Naive thymus-derived CD4-positive, alpha-beta T cell (primary cell): ENCODE data around the gene WNT11. TPM values are rescaled to one million over a fixed set of nuclear protein-coding genes. Genes with fewer than 3 reads are reported as not detected.

Source experiments
- ATAC-seq: fragments of 150-1000 bp; cut with Tn5 transposase; 2 replicates; pipeline ENCODE4 v1.10.0; 2021; ENCODE audit warnings: mild to moderate bottlenecking, moderate library complexity
- CTCF ChIA-PET: fragments of 350-600 bp; sonication (Branson Sonifier 250); formaldehyde crosslinking; loops from one replicate; lab custom pipeline; 2021; ENCODE audit warnings: antibody characterized with exemption; lab: Charles Lee
- POLR2A ChIA-PET: fragments of 350-600 bp; sonication (Branson Sonifier 250); formaldehyde crosslinking; loops from one replicate; lab custom pipeline; 2021; ENCODE audit warnings: antibody characterized with exemption, inconsistent platforms; lab: Charles Lee
- DNase-seq, 9 donors: peaks; one replicate each; pipeline versions ENCODE4 v3.0.0 to v3.0.0-alpha.2; 2020 to 2022; ENCODE audit warnings: mixed read lengths in 1 of 9
- H3K27ac ChIP-seq: one replicate; pipeline ENCODE4 v1.7.0; 2013; ENCODE audit warnings: mild to moderate bottlenecking, low read depth, low read length, moderate library complexity
- H3K27me3 ChIP-seq, 2 donors: one replicate each; pipeline ENCODE4 v1.7.0; 2013; ENCODE audit warnings: low read length in 2 of 2, mild to moderate bottlenecking in 2 of 2, moderate library complexity in 2 of 2; ENCODE audit not compliant: control insufficient read depth in 2 of 2, insufficient read depth in 2 of 2
- H3K36me3 ChIP-seq, 3 experiments: 1 replicate in 2 of 3; 2 replicates in 1 of 3; pipeline ENCODE4 v1.7.0; 2013; ENCODE audit warnings: low read length in 3 of 3, mild to moderate bottlenecking in 3 of 3, moderate library complexity in 1 of 3; ENCODE audit not compliant: insufficient read depth in 3 of 3, control insufficient read depth in 2 of 3
- H3K4me1 ChIP-seq, 2 donors: one replicate each; pipeline ENCODE4 v1.7.0; 2013; ENCODE audit warnings: low read length in 2 of 2, mild to moderate bottlenecking in 2 of 2, moderate library complexity in 1 of 2; ENCODE audit not compliant: control insufficient read depth in 2 of 2, insufficient read depth in 2 of 2
- H3K4me3 ChIP-seq: 2 replicates; pipeline ENCODE4 v1.7.0; 2013; ENCODE audit warnings: mild to moderate bottlenecking, low read length
- H3K9me3 ChIP-seq, 3 experiments: 1 replicate in 2 of 3; 2 replicates in 1 of 3; pipeline ENCODE4 v1.7.0; 2013; ENCODE audit warnings: low read length in 3 of 3; ENCODE audit not compliant: control insufficient read depth in 2 of 3
- H3K27ac Mint-ChIP-seq, 9 donors: one replicate each; pipeline ENCODE4 v1.8.0; 2020 to 2022; ENCODE audit warnings: mixed read lengths in 9 of 9, mild to moderate bottlenecking in 8 of 9, moderate library complexity in 5 of 9, inconsistent platforms in 2 of 9
- H3K27me3 Mint-ChIP-seq, 5 donors: one replicate each; pipeline ENCODE4 v1.8.0; 2021 to 2022; ENCODE audit warnings: mixed read lengths in 5 of 5, mild to moderate bottlenecking in 1 of 5
- H3K36me3 Mint-ChIP-seq, 5 donors: one replicate each; pipeline ENCODE4 v1.8.0; 2020 to 2022; ENCODE audit warnings: mixed read lengths in 5 of 5, mild to moderate bottlenecking in 3 of 5, inconsistent platforms in 1 of 5
- H3K4me1 Mint-ChIP-seq, 7 donors: one replicate each; pipeline ENCODE4 v1.8.0; 2020 to 2022; ENCODE audit warnings: mixed read lengths in 7 of 7, mild to moderate bottlenecking in 3 of 7, inconsistent platforms in 1 of 7
- H3K4me3 Mint-ChIP-seq, 10 donors: one replicate each; pipeline ENCODE4 v1.8.0; 2020 to 2022; ENCODE audit warnings: mild to moderate bottlenecking in 10 of 10, mixed read lengths in 10 of 10, moderate library complexity in 6 of 10, inconsistent platforms in 2 of 10
- H3K9me3 Mint-ChIP-seq, 11 donors: one replicate each; pipeline ENCODE4 v1.8.0; 2020 to 2022; ENCODE audit warnings: mixed read lengths in 11 of 11, mild to moderate bottlenecking in 4 of 11, inconsistent platforms in 1 of 11, moderate library complexity in 1 of 11
- intact Hi-C, 2 donors: fragments of 100-400 bp; cut with micrococcal nuclease; formaldehyde crosslinking; loops; one replicate each; pipeline ENCODE4 v1.15.1; 2023
- polyA plus RNA-seq, 2 donors: library from polyadenylated mRNA; unstranded; fragments of 300-500 nt; fragmentation: Illumina TruSeq; gene quantifications; one replicate each; pipeline ENCODE4 v1.2.3, GENCODE V29; 2021
- total RNA-seq, 6 experiments: library from RNA in 5 of 6; stranded (reverse) in 5 of 6; gene quantifications; 1 replicate in 5 of 6; 2 replicates in 1 of 6; pipeline ENCODE4 v1.2.3 and lab custom pipeline; 2021 to 2026

WNT11 gene
- total and polyA plus RNA-seq, 7 experiments from 2014 or later: 0.16 to 0.45 (median 0.27) TPM; not detected in 4

DNA sequence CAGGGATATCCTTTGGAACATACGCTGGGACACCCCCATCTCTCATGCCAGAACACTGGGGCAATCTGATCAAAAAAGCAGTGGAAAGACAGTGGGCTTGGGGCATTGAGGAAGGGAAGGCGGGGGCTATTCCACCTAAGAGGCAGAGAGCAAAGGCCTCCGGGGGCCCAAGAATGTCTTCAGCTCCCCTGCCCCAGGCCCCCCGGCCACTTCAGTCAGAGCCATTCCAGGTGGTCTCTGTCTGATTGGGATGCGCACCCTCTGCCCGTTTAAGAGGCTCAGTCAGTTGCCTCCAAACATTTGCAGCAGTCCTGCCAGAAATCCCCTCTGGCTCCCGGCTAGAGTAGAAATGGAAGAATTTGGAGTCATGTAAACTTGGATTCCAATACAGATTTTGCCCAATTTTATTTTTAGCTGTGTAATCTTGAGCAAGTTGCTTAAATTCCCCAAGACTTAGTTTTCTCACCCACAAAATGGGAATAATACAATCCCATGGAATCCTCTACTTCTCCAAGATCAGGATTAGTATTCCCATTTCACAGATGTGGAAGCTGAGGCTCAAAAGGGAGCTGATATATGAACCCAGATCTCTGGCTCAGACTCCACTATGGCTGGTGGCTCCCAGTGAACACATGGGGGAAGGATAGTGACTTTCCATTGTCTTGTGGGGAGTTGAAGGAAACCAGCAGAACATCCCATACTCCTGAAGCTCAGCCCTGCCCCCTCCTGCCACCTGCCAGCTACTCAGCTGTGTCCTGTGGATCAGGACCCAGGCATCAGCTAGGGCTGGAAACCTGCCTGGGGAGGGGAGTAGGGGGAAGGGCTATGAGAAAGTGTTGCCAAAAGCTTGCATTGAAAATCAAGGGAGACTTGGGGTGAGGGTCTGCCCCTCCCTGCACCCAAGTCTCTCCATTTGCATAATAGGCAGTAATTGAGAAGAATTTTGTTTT is 6.1 kb upstream of the WNT11 start:
- ATAC-seq: no peak
- Mint-ChIP-seq H3K9me3 (peaks cover 0 to 3% (median 0%) of the 10 kb centered on the region in 11 donors), H3K27ac (peak overlapping the region in 1 of 9 donors; percentile 54), H3K4me1 (peaks cover 0 to 12% (median 6%) of the 10 kb centered on the region in 7 donors), H3K36me3 (no peaks in the 10 kb centered on the region), H3K27me3 (peaks cover 0 to 46% (median 18%) of the 10 kb centered on the region in 5 donors), H3K4me3 (peak overlapping the region in 2 of 10 donors; percentile 4 to 84)
- H3K4me3 ChIP-seq: no peak overlapping the region
- no peaks in the 10 kb centered on the region for H3K9me3 ChIP-seq
- DNase-seq: no peak
- no peaks in the 10 kb centered on the region for H3K36me3 ChIP-seq
- H3K4me1 ChIP-seq: peaks cover 10% of the 10 kb centered on the region in 2 donors
- intact Hi-C loops: no loop called here
- no peak overlapping the region for H3K27ac ChIP-seq
- ChIA-PET POLR2A (interaction anchor here (0.6 to 1.5 kb wide), 3 partner anchors 12 to 661 kb away, joined by 3 to 5 read pairs (median 3); no protein-coding TSS in a partner anchor), CTCF (interaction anchor here (1.1 to 2.0 kb wide), 3 partner anchors 102 to 107 kb away, joined by 3 to 8 read pairs (median 6); no protein-coding TSS in a partner anchor)
- no peaks in the 10 kb centered on the region for H3K27me3 ChIP-seq

DNA sequence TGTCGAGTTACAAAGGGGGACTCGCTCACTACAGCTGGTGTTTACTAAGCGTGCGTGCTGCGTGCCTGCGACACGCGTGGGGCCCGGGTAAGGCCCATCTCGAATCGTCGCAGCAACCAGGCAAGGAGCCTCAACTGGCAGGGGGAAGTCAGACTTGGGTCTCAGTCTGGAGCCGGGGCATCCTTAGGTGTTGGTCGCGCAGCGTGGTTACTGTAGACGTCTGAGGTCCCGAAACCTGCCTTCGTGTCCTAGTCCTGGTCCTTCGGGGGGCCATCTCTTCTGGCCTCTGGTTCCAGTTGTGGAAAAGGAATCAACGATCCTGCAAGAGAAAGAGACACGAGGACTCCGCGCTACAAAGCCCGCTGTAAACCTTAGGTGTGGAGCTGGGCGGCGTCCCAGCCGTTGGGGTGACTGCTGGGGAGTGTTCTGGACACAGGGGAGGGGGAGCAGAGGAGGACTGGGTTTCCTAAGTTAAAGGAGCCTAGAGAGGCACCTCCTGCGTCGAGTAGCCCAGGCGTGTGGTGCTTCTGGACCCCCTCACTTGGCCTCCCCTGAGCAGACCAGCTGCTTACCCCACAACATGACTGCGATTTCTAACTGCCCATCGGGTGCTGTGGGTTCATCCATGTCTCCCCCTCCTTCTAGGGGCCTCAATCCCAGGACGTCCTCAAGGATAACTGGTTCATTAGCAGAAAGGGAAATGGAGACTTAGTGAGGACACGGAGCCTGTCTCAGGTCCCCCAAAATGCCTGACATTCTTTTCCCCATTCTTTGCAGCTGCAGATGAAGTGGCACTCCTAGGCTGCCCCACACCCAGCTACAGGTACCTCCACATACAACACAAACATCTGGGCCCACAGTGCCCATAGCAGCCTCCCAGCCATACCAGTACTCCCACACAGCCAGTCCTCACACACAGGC is 4.9 kb upstream of the WNT11 start:
- intact Hi-C loops: no loop called here
- Histone ChIP-seq H3K36me3 (no peaks in the 10 kb centered on the region), H3K4me3 (peak overlapping the region; percentile 37), H3K27me3 (peaks cover 0 to 5% of the 10 kb centered on the region in 2 donors), H3K9me3 (no peaks in the 10 kb centered on the region), H3K27ac (no peak overlapping the region), H3K4me1 (peaks cover 10 to 17% of the 10 kb centered on the region in 2 donors)
- peak in 4 of 9 donors; percentile 10 to 34 (median 29) for DNase-seq
- no peak for ATAC-seq
- Mint-ChIP-seq H3K36me3 (no peaks in the 10 kb centered on the region), H3K9me3 (peaks cover 0 to 3% (median 0%) of the 10 kb centered on the region in 11 donors), H3K4me3 (peak overlapping the region; percentile 49 to 86 (median 76)), H3K4me1 (peaks cover 0 to 21% (median 15%) of the 10 kb centered on the region in 7 donors), H3K27me3 (peaks cover 7 to 55% (median 21%) of the 10 kb centered on the region in 5 donors), H3K27ac (no peak overlapping the region)
- POLR2A ChIA-PET: interaction anchor here (1.2 to 1.5 kb wide), 2 partner anchors 13 to 24 kb away, joined by 4 to 5 read pairs; no protein-coding TSS in a partner anchor
- CTCF ChIA-PET: interaction anchor here (1.7 to 7.0 kb wide), 3 partner anchors 107 to 109 kb away, joined by 6 to 151 read pairs (median 8); no protein-coding TSS in a partner anchor

DNA sequence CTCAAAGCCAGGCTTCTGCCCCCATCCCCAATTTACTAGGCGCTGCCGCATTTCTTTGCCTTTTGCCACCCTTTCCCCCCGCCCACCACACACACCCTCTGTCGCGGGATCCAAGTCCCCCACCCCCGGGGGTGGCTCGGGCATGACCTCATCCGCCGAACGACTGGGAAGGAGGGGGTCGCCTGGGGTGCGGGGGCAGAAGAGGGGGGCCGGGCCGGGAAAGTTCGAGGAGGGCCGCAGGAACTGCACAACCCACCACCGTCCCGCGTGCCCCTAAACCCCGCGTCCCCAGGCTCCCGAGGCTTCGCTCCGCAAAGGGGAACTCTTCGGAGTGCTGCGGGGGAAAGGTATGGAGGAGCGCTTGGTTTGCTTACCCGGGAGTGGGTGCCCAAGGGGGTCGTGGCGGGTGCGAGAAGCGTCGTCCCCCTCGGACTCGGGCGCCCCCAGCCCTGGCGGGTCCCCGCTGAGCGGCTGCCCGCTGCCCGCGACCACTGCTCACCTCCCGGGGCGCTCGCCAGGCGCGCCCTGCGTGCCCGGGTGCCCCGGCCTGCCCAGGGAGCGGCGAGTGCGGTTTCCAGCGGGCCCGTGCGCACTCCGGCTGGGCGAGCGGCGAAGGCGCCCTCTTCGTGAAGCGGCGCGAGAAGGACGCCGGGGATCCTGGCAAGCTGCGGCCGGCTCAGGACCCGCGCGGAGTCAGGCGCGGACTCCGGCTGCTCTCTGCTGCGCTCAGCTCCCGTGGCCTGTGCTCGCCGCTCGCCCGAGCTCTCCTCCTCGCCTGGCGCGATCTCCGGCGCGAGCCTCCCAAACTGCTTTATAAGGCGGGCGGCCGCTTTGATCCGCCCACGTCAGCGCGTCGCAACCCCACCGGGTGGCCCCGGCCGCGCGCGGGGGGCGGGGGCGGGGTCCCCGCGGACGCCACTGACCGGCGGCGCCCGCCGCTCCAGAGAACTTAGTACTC is 4.0 kb upstream of the WNT11 start:
- intact Hi-C loops: loop anchor here (5.0 kb wide), 3 partner anchors 37 to 313 kb away; no protein-coding TSS in a partner anchor
- no peaks in the 10 kb centered on the region for H3K36me3 Mint-ChIP-seq
- Histone ChIP-seq H3K27ac (no peak overlapping the region), H3K36me3 (no peaks in the 10 kb centered on the region), H3K27me3 (peaks cover 0 to 12% of the 10 kb centered on the region in 2 donors), H3K4me1 (peaks cover 10 to 17% of the 10 kb centered on the region in 2 donors), H3K9me3 (no peaks in the 10 kb centered on the region), H3K4me3 (peak overlapping the region; percentile 71)
- ChIA-PET CTCF (interaction anchor here (0.6 to 7.0 kb wide), 6 partner anchors 9 to 1717 kb away, joined by 4 to 151 read pairs (median 10); no protein-coding TSS in a partner anchor), POLR2A (interaction anchor here (1.2 to 1.7 kb wide), 2 partner anchors 9 to 25 kb away, joined by 4 read pairs; no protein-coding TSS in a partner anchor)
- ATAC-seq: peak; percentile 27
- no peak overlapping the region for H3K27ac Mint-ChIP-seq
- peaks cover 6 to 28% (median 18%) of the 10 kb centered on the region in 7 donors for H3K4me1 Mint-ChIP-seq
- peak in 8 of 9 donors; percentile 21 to 42 (median 36) for DNase-seq
- peak overlapping the region; percentile 9 to 86 (median 76) for H3K4me3 Mint-ChIP-seq
- H3K27me3 Mint-ChIP-seq: peaks cover 15 to 65% (median 28%) of the 10 kb centered on the region in 5 donors
- peaks cover 0 to 3% (median 0%) of the 10 kb centered on the region in 11 donors for H3K9me3 Mint-ChIP-seq

DNA sequence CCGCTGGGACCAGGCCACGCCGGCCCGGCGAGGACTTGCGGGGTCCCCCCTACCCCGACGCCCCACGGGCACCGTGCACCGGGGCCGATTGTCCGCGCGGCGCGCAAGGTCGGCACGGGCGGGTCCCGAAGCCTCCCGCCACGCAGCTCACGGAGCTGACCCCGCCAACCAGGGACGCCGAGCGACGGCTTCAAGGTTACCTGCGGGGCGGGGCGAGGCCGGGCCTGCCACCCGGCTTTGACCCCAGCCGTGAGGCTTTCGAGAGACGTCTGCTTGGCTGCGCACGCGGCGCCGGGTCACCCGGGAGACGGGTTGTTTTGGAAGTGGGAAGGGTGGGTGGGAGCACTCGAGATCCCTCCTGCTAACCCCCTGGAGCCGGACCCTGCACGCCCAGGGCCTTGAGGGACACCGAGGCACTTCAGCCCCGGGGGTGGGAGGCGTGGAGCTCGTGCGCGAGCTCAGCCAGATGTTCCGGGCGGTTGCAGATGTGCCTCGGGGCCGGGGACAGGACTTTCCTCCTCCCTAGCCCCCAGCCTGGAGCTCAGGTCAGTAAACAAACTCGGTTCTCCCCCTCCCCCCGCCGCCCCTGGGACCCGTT is 3.2 kb upstream of the WNT11 start:
- Mint-ChIP-seq H3K36me3 (no peaks in the 10 kb centered on the region), H3K27me3 (peaks cover 23 to 70% (median 36%) of the 10 kb centered on the region in 5 donors), H3K27ac (no peak overlapping the region), H3K4me3 (peak overlapping the region; percentile 32 to 86 (median 72)), H3K4me1 (peaks cover 6 to 28% (median 18%) of the 10 kb centered on the region in 7 donors), H3K9me3 (peaks cover 0 to 3% (median 0%) of the 10 kb centered on the region in 11 donors)
- no peaks in the 10 kb centered on the region for H3K36me3 ChIP-seq
- ChIA-PET POLR2A (interaction anchor here (0.8 to 2.8 kb wide), 4 partner anchors 10 to 109 kb away, joined by 3 to 11 read pairs (median 4); no protein-coding TSS in a partner anchor), CTCF (interaction anchor here (0.6 to 7.0 kb wide), 7 partner anchors 9 to 1717 kb away, joined by 4 to 151 read pairs (median 10); no protein-coding TSS in a partner anchor)
- H3K4me1 ChIP-seq: peaks cover 10 to 17% of the 10 kb centered on the region in 2 donors
- no peak for ATAC-seq
- no peak overlapping the region for H3K27ac ChIP-seq
- peak overlapping the region; percentile 71 for H3K4me3 ChIP-seq
- peak in 4 of 9 donors; percentile 13 to 49 (median 18) for DNase-seq
- H3K27me3 ChIP-seq: peaks cover 0 to 12% of the 10 kb centered on the region in 2 donors
- intact Hi-C loops: loop anchor here (5.0 kb wide), 3 partner anchors 38 to 312 kb away; no protein-coding TSS in a partner anchor
- H3K9me3 ChIP-seq: no peaks in the 10 kb centered on the region
